ENCODE measurements around the gene DOCK8. TPM values are rescaled to one million over a fixed set of nuclear protein-coding genes. Genes with fewer than 3 reads are reported as not detected.

DOCK8 gene
- total and polyA plus RNA-seq, 3 experiments from 2014 or later: 71.6 to 141 (median 136) TPM

GRCh38 chr9:264231-264630, 49.6 kb downstream of the DOCK8 start:
- ChIA-PET CTCF (no interaction called here), POLR2A (no interaction called here)
- Histone ChIP-seq H3K9me3 (ENCODE audit: low read length) (no peaks in the 10 kb centered on the region), H3K36me3 (ENCODE audit: insufficient read depth, low read length) (no peaks in the 10 kb centered on the region), H3K4me1 (ENCODE audit: insufficient read depth, low read length) (no peaks in the 10 kb centered on the region), H3K4me3 (ENCODE audit: low read length) (no peak overlapping the region), H3K27me3 (ENCODE audit: insufficient read depth, low read length, poor library complexity, severe bottlenecking) (no peaks in the 10 kb centered on the region), H3K27ac (ENCODE audit: low read depth, low read length) (no peak overlapping the region)
- Mint-ChIP-seq H3K4me3 (no peak overlapping the region), H3K4me1 (peaks cover 7 to 33% (median 21%) of the 10 kb centered on the region in 3 donors), H3K27me3 (peaks cover 0 to 2% of the 10 kb centered on the region in 2 donors), H3K36me3 (no peaks in the 10 kb centered on the region), H3K9me3 (no peaks in the 10 kb centered on the region), H3K27ac (peak overlapping the region in 1 of 8 donors; percentile 15)
- DNase-seq: no peak

GRCh38 chr9:265209-265870, 50.7 kb downstream of the DOCK8 start:
- H3K36me3 ChIP-seq (ENCODE audit: insufficient read depth, low read length): no peaks in the 10 kb centered on the region
- H3K27me3 Mint-ChIP-seq: no peaks in the 10 kb centered on the region
- no peaks in the 10 kb centered on the region for H3K9me3 ChIP-seq (ENCODE audit: low read length)
- H3K27ac ChIP-seq (ENCODE audit: low read depth, low read length): no peak overlapping the region
- H3K4me1 Mint-ChIP-seq: peaks cover 11 to 38% (median 29%) of the 10 kb centered on the region in 3 donors
- ChIA-PET CTCF (interaction anchor here (1.6 kb wide), 1 partner anchor 50 kb away, joined by 6 read pairs; the partner anchor contains the start of gene DOCK8), POLR2A (interaction anchor here (0.5 kb wide), 1 partner anchor 49 kb away, joined by 4 read pairs; no protein-coding TSS in a partner anchor)
- no peaks in the 10 kb centered on the region for H3K9me3 Mint-ChIP-seq
- no peaks in the 10 kb centered on the region for H3K4me1 ChIP-seq (ENCODE audit: insufficient read depth, low read length)
- no peaks in the 10 kb centered on the region for H3K36me3 Mint-ChIP-seq
- DNase-seq: no peak
- H3K27me3 ChIP-seq (ENCODE audit: insufficient read depth, low read length, poor library complexity, severe bottlenecking): no peaks in the 10 kb centered on the region
- no peak overlapping the region for H3K4me3 ChIP-seq (ENCODE audit: low read length)
- no peak overlapping the region for H3K4me3 Mint-ChIP-seq
- H3K27ac Mint-ChIP-seq: peak overlapping the region in 1 of 8 donors; percentile 10

GRCh38 chr9:266228-266627, 51.6 kb downstream of the DOCK8 start:
- no peak overlapping the region for H3K4me3 ChIP-seq (ENCODE audit: low read length)
- H3K36me3 ChIP-seq (ENCODE audit: insufficient read depth, low read length): no peaks in the 10 kb centered on the region
- peaks cover 15 to 47% (median 38%) of the 10 kb centered on the region in 3 donors for H3K4me1 Mint-ChIP-seq
- no peak for DNase-seq
- H3K9me3 ChIP-seq (ENCODE audit: low read length): no peaks in the 10 kb centered on the region
- no peaks in the 10 kb centered on the region for H3K36me3 Mint-ChIP-seq
- no peak overlapping the region for H3K4me3 Mint-ChIP-seq
- ChIA-PET CTCF (interaction anchor here (1.3 to 1.6 kb wide), 2 partner anchors 12 to 51 kb away, joined by 3 to 6 read pairs; partner anchors contain the start of gene DOCK8), POLR2A (no interaction called here)
- no peaks in the 10 kb centered on the region for H3K9me3 Mint-ChIP-seq
- peaks cover 6% of the 10 kb centered on the region for H3K4me1 ChIP-seq (ENCODE audit: insufficient read depth, low read length)
- no peaks in the 10 kb centered on the region for H3K27me3 ChIP-seq (ENCODE audit: insufficient read depth, low read length, poor library complexity, severe bottlenecking)
- H3K27ac ChIP-seq (ENCODE audit: low read depth, low read length): no peak overlapping the region
- no peaks in the 10 kb centered on the region for H3K27me3 Mint-ChIP-seq
- peak overlapping the region in 1 of 8 donors; percentile 39 for H3K27ac Mint-ChIP-seq

- H3K27ac Mint-ChIP-seq: peak overlapping the region in 6 of 8 donors; percentile 11 to 90 (median 68)
- Histone ChIP-seq H3K4me3 (ENCODE audit: low read length) (no peak overlapping the region), H3K27me3 (ENCODE audit: insufficient read depth, low read length, poor library complexity, severe bottlenecking) (no peaks in the 10 kb centered on the region), H3K27ac (ENCODE audit: low read depth, low read length) (peak overlapping the region; percentile 3), H3K36me3 (ENCODE audit: insufficient read depth, low read length) (no peaks in the 10 kb centered on the region), H3K9me3 (ENCODE audit: low read length) (no peaks in the 10 kb centered on the region), H3K4me1 (ENCODE audit: insufficient read depth, low read length) (peaks cover 20% of the 10 kb centered on the region)
- peak overlapping the region in 2 of 7 donors; percentile 37 to 74 for H3K4me3 Mint-ChIP-seq
- H3K9me3 Mint-ChIP-seq: no peaks in the 10 kb centered on the region
- no peak for DNase-seq
- H3K36me3 Mint-ChIP-seq: peaks cover 0 to 4% (median 0%) of the 10 kb centered on the region in 3 donors
- H3K27me3 Mint-ChIP-seq: no peaks in the 10 kb centered on the region
- POLR2A ChIA-PET: interaction anchor here (0.7 kb wide), 1 partner anchor 27 kb away, joined by 13 read pairs; no protein-coding TSS in a partner anchor
- CTCF ChIA-PET: no interaction called here
- H3K4me1 Mint-ChIP-seq: peaks cover 32 to 65% (median 56%) of the 10 kb centered on the region in 3 donors
Measured at GRCh38 chr9:268616-269015, 54.0 kb downstream of the DOCK8 start.

- ChIA-PET POLR2A (interaction anchor here (0.7 kb wide), 1 partner anchor 28 kb away, joined by 13 read pairs; no protein-coding TSS in a partner anchor), CTCF (interaction anchor here (1.0 kb wide), 1 partner anchor 13 kb away, joined by 3 read pairs; no protein-coding TSS in a partner anchor)
- no peaks in the 10 kb centered on the region for H3K36me3 ChIP-seq (ENCODE audit: insufficient read depth, low read length)
- no peak for DNase-seq
- no peaks in the 10 kb centered on the region for H3K9me3 ChIP-seq (ENCODE audit: low read length)
- H3K27me3 Mint-ChIP-seq: no peaks in the 10 kb centered on the region
- no peak overlapping the region for H3K4me3 ChIP-seq (ENCODE audit: low read length)
- peaks cover 0 to 7% (median 0%) of the 10 kb centered on the region in 3 donors for H3K36me3 Mint-ChIP-seq
- peak overlapping the region in 1 of 7 donors; percentile 35 for H3K4me3 Mint-ChIP-seq
- H3K27ac Mint-ChIP-seq: peak overlapping the region in 4 of 8 donors; percentile 47 to 81 (median 74)
- no peaks in the 10 kb centered on the region for H3K9me3 Mint-ChIP-seq
- peaks cover 34 to 61% (median 53%) of the 10 kb centered on the region in 3 donors for H3K4me1 Mint-ChIP-seq
- peaks cover 21% of the 10 kb centered on the region for H3K4me1 ChIP-seq (ENCODE audit: insufficient read depth, low read length)
- no peak overlapping the region for H3K27ac ChIP-seq (ENCODE audit: low read depth, low read length)
- H3K27me3 ChIP-seq (ENCODE audit: insufficient read depth, low read length, poor library complexity, severe bottlenecking): no peaks in the 10 kb centered on the region
Measured at GRCh38 chr9:269081-269711, 54.5 kb downstream of the DOCK8 start.

GRCh38 chr9:270657-271237, 56.1 kb downstream of the DOCK8 start:
- Histone ChIP-seq H3K4me1 (ENCODE audit: insufficient read depth, low read length) (peaks cover 35% of the 10 kb centered on the region), H3K9me3 (ENCODE audit: low read length) (no peaks in the 10 kb centered on the region), H3K27me3 (ENCODE audit: insufficient read depth, low read length, poor library complexity, severe bottlenecking) (no peaks in the 10 kb centered on the region), H3K27ac (ENCODE audit: low read depth, low read length) (peak overlapping the region; percentile 20), H3K36me3 (ENCODE audit: insufficient read depth, low read length) (no peaks in the 10 kb centered on the region), H3K4me3 (ENCODE audit: low read length) (no peak overlapping the region)
- no peak for DNase-seq
- Mint-ChIP-seq H3K27ac (peak overlapping the region in 7 of 8 donors; percentile 62 to 100 (median 95)), H3K36me3 (peaks cover 0 to 17% (median 4%) of the 10 kb centered on the region in 3 donors), H3K4me1 (peaks cover 43 to 68% (median 62%) of the 10 kb centered on the region in 3 donors), H3K9me3 (no peaks in the 10 kb centered on the region), H3K27me3 (no peaks in the 10 kb centered on the region), H3K4me3 (peak overlapping the region in 1 of 7 donors; percentile 50)
- POLR2A ChIA-PET: no interaction called here
- CTCF ChIA-PET: no interaction called here

- CTCF ChIA-PET: interaction anchor here (0.7 to 2.3 kb wide), 6 partner anchors 11 to 57 kb away, joined by 3 to 17 read pairs (median 3); partner anchors contain the start of gene DOCK8
- peak; percentile 66 to 87 (median 83) for DNase-seq
- Mint-ChIP-seq H3K9me3 (no peaks in the 10 kb centered on the region), H3K4me1 (peaks cover 49 to 71% (median 71%) of the 10 kb centered on the region in 3 donors), H3K4me3 (peak overlapping the region; percentile 85 to 97 (median 92)), H3K27me3 (no peaks in the 10 kb centered on the region), H3K27ac (peak overlapping the region in 7 of 8 donors; percentile 89 to 100 (median 95)), H3K36me3 (peaks cover 0 to 21% (median 4%) of the 10 kb centered on the region in 3 donors)
- no peaks in the 10 kb centered on the region for H3K36me3 ChIP-seq (ENCODE audit: insufficient read depth, low read length)
- H3K27me3 ChIP-seq (ENCODE audit: insufficient read depth, low read length, poor library complexity, severe bottlenecking): no peaks in the 10 kb centered on the region
- H3K4me3 ChIP-seq (ENCODE audit: low read length): peak overlapping the region; percentile 76
- peaks cover 52% of the 10 kb centered on the region for H3K4me1 ChIP-seq (ENCODE audit: insufficient read depth, low read length)
- POLR2A ChIA-PET: interaction anchor here (1.5 to 3.7 kb wide), 2 partner anchors 12 to 58 kb away, joined by 4 to 32 read pairs; partner anchors contain the start of gene DOCK8
- no peaks in the 10 kb centered on the region for H3K9me3 ChIP-seq (ENCODE audit: low read length)
- peak overlapping the region; percentile 82 for H3K27ac ChIP-seq (ENCODE audit: low read depth, low read length)
Measured at GRCh38 chr9:272251-273213, 57.9 kb downstream of the DOCK8 start.

Measured in CD8-positive, alpha-beta memory T cell (primary cell).